Spleen (tissue), 7 donors: Measurements from ENCODE around the gene CLDN34.

ENCODE experiments used
- CTCF ChIP-seq, 11 experiments: fragments of 200-600 bp in 7 of 11; fragments of 450-650 bp in 4 of 11; sonication (generic) in 4 of 11; IDR thresholded peaks in 8 of 11; conservative IDR thresholded peaks in 3 of 11; 1 replicate in 7 of 11; 2 replicates in 4 of 11; pipeline versions ENCODE4 v1.4.0 to v1.8.0; 2016 to 2021; ENCODE audit warnings: antibody characterized with exemption in 11 of 11, inconsistent platforms in 4 of 11, mild to moderate bottlenecking in 1 of 11
- POLR2A ChIP-seq, 3 donors: fragments of 450-650 bp; IDR thresholded peaks; one replicate each; pipeline ENCODE4 v1.5.1; 2017; ENCODE audit warnings: antibody characterized with exemption in 3 of 3, mild to moderate bottlenecking in 1 of 3
- POLR2AphosphoS5 ChIP-seq, 3 donors: sonication (generic); formaldehyde crosslinking; IDR thresholded peaks; one replicate each; pipeline ENCODE4 v1.5.1; 2017; ENCODE audit warnings: antibody characterized with exemption in 3 of 3
- donor health status: DM: no; HTN: no; CAD: no; lungs with moderate emphysema.
- donor health status: DM: no; HTN: no; CAD: no.
- donor health status: DM: no; HTN: no; CAD: no.

DNA sequence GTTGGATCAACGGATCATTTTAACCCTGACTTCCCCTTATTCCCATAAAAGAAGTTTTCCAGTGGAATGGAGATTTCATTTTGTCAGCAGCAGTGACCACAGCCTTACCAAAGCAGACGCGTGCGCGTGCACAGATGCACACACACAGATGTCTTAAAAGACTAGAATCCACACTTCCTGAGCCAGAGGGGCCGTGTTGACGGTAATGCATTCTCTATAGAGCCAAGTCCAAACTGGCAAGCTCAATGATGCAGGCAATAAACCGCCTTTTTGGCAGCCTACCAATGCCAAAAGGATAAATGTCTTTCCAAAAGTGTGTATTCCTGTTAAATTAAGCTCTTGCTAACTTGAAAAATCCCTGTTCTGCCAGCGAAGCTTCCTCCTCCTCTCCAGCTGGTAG, 18.8 kb upstream of the CLDN34 start:
- no peak for TF ChIP-seq POLR2A (IDR thresholded peaks at IDR 0.05)
- TF ChIP-seq CTCF (IDR thresholded peaks at IDR 0.05 in 8 of 11, conservative IDR thresholded peaks at IDR 0.05 in 3 of 11): no peak
- no peak for TF ChIP-seq POLR2AphosphoS5 (IDR thresholded peaks at IDR 0.05)
